Activated effector memory CD4-positive, alpha-beta T cell treated with anti-CD3 and anti-CD28 coated beads, Interleukin-2, amount 50 U/mL, for 16 hours (primary cell): Measurements from ENCODE around the gene PRSS38.

Experiments
- DNase-seq: peaks from one replicate; pipeline ENCODE4 v3.0.0-alpha.2; 2020

The PRSS38 gene

DNA sequence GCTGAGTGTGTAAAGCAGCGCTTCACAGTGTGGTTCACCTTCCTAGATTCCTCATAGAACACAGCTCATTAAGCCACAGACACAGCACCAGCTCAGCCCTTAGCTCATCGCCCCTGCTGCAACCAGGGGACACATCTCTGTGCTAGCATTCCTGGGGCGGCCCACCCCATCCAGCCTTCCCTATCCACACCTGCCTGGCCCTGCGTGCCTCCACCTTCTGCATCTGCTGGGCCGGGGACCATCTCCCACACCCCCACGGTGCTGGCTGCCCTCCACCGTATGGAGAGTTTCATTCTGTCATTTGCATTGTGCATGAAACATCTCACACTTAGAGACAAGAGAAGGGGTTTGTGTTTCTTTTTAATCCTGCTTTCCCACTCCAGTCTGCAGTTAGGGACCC lies 35.8 kb upstream of the PRSS38 start:
- DNase-seq = peak; percentile 46

DNA sequence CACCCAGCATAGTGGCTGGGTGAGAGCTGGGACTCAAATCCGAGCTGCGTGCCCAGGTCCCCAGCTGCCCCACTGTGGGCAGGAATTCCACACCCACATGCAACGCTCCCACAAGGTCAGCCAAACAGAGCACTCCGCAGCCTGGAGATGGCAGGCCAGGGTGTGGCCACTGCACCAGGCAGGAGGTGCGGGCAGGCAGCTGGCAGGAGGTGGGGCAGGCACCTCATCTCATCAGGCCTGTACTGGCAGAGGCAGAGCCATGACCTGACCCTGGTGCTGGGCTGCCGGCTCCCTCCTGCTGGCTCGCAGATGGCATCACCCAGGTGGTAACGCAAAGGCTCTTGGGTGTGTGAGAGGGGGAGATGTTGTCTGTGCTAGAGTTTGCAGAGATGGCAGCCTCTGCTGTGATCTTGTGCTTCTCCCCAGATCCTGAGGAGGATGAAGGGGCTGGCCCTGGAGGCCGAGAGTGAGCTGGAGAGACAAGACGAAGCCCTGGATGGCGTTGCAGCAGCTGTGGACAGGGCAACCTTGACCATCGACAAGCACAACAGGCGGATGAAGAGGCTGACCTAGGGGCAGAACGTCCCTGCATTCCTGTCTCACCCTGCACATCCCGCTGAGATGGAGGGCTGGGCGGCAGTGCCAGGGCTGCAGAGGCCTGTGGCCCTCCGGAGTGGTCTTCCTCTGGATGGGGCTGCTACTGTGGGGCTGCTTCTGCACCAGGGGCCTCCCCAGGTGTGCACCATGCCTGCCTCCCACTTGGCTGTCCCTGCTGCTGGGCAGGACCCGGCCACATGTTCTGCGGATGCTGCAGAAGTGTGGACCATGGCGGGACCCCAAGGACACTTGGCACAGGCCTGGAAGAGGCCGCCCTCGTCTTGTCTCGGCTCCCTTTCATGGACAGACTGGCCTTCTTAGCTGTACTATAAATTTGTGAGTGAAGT lies 35.1 kb upstream of the PRSS38 start:
- peak; percentile 55 for DNase-seq

DNA sequence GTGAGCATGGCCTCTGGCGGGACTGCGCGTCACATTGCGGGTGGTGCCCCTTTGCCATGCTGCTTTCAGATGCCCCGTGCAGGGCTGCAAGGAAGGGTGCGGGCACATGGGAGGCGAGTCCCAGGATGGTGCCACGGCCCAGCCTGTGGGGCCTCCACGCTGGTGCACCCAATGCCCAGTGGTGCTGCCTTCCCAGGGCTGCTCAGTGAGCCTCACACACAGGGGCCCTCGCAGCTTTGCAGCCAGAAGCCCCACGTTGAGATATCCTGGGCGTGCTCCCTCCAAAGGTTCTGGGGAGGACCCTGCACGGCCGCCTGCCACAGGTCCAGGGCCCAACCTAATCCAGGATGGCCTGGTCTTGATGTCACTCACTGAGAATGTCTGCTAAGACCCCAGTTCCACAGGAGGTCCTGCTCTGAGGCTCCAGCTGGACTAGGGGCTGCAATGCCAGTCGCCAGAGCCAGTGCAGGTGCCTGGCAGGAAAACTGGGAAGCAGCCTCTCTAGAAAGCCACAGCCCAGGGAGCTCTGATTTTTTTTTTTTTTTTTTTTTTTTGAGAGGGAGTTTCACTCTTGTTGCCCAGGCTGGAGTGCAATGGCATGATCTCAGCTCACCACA lies 34.1 kb upstream of the PRSS38 start:
- peak; percentile 62 for DNase-seq

DNA sequence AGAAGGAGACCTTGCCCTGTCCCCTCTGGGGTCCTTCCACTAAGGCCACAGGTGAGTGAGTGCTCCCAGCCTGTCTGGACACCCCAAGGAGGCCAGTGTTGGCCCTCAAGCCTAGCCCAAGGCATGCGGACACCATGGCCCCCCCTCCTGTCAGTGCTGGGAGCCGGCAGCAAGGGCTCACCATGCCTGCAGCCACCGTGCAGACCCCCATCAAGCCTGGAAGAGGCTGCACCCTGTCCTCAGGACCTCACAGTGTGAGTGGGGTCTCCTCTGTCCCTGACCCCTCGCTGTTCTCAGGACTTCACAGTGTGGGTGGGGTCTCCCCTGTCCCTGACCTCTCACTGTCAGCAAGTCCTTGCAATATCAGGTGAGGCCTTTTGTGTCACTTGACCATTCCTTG lies 33.2 kb upstream of the PRSS38 start:
- DNase-seq = peak; percentile 52

DNA sequence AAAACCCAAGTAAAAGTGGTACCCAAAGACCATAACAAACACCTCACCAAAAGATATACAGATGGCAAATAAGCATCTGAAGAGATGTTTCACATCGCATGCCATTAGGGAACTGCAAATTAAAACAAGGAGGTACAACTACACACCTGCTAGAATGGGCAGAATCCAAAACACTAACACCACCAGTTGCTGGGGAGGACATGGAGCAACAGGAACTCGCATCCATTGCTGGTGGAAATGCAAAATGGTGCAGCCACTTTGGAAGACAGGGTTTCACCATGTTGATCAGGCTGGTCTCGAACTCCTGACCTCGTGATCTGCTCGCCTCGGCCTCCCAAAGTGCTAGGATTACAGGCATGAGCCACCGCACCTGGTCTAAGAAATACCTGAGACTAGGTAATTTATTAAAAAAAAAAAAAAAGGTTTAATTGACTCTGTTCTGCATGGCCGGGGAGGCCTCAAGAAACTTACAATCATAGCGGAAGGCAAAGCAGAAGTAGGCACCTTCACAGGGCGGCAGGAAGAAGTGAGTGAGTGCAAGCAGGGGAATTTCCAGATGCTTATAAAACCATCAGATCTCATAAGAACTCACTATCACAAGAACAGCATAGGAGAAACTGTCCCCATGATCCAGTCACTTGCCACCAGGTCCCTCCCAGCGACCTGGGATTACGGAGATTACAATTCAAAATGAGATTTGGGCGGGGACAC lies 30.2 kb upstream of the PRSS38 start:
- DNase-seq = no peak

DNA sequence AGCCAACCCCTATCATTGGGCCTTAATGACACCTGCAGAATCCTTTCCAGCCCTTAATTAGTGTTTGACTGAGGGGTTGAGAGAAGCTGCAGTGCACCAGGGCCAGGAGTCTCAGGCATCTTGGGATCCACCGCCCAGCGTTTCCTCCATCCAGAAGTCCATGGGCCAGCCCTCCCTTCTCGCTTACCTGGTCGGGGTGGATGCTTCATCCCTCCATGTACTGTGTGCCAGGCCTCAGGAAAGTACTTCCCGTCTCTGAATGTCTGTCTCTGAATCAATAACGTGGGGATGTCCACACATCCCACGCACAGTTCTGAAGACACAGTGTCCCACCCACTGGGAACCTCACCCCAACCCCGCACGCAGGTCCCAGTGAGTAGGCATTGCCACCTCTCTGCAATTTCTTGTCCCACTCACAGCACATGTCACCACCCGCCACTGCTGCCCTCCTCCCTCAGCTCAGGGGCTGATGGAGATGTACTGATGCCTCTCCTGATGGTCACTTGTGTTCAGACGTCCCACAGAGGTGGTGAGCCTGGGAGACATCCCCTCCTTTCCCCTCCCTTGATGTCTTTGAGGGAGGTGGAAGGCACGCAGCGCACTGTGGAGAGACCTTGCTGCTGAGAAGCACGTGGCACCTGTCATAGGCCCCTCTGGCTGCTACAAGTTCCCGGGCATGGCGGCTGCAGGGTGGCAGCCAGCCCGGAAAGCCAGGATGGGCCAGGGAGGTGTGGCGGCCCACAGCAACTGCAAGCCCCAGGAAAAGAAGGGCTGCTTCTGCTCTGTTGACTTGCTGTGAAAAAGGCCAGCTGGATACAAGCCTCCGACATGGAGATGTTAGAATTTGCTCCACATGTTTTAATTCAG lies 29.4 kb upstream of the PRSS38 start:
- no peak for DNase-seq

DNA sequence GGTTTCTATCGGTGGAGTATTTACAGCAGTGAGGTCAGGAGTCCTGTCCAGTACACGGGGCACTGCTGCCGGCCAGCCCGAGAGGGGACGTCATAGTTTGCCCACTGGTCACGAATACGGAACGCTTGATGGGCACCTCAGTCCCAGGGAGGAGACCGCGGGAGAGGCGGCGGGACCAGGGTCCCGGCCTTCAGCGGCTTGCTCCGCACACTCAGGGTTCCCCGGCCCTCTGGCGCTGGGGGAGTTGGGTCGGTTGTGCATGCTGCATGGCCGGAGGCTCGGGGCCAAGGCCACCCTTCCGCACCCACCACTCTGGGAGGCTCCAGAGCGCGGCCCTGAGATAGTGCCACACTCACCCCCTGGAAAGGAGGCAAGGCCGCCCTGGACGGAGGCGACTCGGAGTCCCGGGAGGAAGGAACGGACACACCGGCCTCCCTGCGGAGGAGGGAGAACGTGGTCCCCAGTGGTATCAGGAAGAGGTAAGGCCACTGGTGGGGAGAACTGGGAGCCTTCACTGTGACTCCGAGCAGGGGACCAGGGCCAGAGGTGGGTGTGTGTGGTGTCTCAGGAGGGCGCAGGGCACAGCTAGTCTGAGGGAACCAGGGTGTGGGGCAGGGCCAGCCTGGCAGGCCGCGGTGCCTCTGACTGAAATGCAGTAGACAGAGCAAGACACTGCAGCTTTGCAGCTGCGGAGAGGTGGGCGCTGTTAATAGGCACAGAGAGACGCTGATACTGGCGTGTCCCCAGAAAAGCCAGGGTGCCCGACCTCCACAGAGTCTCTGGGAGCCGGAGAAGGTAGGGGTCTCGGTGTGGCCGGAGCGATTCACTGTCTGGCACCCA lies 28.6 kb upstream of the PRSS38 start:
- peak; percentile 65 for DNase-seq

DNA sequence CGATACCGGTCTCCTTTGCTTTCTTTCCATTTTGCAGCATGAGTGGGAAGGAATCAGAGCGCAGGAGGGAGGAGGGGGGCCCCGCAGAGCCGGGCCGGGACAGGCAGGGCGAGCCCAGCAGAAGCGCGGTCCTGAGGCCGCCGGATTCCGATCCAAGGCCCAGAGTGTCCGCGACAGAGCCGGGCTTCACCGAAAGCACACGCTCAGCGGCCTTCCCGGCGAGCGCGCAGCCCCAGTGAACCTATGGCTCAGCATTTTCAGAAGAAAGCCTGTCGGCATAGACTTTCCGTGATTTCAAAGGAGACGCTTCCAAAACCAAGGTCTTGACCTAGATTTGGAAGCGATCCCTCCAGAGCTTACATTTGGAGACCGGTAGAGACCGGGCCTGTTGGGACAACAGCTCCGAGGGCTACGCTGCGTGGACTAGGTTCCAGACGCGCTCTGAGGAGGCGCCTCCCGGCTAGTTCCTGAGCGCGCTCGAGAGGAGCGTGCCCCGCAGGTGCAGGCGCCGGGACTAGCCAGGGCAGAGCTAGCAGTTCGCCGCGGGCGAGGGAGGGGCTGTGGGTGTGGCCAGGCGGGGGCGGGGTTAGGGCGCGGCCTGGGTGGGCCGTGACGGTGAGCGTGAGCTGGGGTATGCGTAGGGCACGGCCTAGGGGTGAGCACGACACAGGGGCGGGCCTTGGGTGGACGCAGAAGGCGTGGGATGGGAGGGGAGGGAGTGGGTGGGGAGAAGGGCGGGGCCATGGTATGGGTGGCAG lies 27.8 kb upstream of the PRSS38 start:
- DNase-seq = peak; percentile 97

DNA sequence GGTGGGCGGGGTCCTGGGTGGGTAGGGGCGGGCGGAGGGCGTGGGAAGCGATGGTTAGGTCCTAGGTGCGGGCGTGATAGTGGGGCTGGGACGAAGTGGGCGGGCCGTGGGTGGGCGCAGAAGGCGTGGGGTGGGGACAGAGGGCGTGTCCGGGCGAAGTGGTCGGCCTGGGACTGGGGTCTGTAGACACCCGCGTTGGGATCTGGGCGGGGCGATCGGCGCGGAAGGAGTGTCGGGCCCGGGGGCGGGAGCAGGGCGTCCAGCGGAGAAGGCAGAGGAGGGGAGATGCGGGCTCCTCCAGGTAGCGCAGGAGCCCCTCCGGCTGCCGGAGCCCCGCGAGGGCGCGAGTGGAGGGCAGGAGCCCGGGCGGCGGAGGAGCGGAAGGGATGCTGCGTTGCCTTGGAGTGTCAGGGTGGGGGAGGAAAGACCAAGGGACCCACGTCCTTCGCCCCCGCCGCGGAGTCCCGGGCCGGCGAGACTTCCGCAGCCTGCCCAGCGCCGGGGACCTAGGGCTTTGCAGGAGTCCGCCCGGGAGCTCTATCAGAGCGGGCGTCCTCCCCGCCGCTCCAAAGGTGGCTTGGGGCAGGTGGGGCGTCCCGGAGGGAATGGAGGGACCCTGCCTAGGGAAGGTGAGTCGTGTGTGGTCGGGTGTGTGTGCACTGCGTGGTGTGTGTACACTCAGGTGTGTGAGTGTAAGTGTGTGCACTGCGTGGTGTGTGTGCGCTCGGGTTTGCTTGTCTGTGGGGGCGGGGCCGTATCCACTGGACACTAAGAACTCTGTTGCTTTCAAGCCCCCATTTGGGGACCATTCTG lies 27.0 kb upstream of the PRSS38 start:
- peak; percentile 92 for DNase-seq

DNA sequence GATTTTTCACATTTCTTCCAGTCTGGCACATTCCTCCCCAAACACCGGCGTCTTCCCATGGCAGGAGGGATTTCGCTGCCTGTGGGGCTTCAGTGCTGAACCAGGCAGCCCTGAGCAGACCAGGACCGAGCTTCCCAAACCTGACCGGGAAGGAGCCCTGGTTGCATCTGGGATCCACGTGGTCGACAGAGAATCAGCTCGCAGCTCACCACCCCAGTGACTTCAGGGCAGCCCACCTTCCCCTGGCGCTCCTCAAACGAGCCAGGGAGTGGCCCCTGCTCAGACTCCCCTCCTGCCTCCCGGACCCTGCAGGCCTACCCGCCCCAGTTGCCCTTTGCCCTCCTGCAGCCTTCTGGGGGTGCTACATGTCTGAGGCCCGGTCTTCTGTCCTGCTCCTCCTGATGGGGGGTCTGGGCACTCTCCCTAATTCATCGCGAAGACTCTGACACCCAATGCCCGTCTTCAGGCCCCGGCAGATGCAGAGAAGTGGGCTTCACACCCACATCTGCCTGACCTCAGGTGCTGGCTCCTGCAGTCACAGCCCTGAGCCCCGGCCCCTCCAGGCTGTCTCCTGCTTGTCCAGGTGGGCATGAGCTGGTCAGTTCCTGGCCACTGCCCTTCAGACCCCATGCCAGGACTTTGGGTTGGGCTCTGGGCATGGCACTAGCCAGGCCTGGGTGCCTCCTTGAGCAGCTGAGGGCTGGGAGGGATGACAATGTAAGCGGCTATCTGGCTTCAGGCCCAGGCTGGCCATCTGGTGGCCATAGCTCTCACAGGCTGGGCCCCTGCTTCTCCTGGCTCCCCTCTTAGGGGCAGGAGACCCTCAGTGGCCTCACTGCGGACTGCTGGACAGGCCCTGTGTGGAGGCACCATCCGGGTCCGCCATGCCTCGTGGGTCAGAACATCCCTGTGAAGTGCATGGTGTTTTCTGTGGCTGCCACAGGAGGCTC lies 26.1 kb upstream of the PRSS38 start:
- DNase-seq = peak; percentile 64

DNA sequence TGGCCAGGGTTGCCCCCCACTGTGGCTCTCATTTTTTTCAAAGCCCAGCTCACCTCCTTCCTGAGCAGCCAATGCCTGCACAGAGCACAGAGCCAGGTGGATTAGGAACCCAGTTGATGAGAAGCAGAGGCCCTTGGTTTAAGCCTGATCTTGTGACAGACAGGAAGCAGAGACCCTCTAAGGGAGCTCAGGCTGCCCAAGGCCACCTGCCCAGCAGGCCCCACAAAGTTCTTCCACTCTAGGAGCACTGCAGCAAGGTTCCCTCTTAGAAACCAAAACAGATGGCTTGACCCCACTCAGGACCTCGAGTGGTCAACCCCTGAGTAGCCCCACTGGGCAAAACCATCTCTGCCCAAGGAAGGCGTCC lies 25.5 kb upstream of the PRSS38 start:
- DNase-seq = no peak

DNA sequence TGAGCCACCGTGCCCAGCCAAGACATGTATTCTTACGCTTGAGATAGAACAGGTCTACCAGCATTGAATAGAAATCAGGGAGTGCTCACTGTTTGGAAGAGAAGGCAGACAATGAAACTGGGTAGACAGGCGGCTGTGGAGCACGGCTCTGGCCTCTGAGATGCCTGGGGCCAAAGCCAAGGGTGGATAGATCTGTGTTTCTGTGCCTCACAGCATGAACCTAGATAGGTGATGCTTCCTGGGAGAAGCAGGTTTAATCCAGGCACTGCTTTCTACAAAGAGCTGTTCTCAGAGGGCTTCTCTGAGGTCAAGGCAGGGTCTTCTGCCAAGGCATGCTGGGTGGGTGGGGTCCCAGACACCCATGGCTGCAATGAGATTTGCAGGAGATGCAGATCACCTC lies 24.6 kb upstream of the PRSS38 start:
- no peak for DNase-seq

DNA sequence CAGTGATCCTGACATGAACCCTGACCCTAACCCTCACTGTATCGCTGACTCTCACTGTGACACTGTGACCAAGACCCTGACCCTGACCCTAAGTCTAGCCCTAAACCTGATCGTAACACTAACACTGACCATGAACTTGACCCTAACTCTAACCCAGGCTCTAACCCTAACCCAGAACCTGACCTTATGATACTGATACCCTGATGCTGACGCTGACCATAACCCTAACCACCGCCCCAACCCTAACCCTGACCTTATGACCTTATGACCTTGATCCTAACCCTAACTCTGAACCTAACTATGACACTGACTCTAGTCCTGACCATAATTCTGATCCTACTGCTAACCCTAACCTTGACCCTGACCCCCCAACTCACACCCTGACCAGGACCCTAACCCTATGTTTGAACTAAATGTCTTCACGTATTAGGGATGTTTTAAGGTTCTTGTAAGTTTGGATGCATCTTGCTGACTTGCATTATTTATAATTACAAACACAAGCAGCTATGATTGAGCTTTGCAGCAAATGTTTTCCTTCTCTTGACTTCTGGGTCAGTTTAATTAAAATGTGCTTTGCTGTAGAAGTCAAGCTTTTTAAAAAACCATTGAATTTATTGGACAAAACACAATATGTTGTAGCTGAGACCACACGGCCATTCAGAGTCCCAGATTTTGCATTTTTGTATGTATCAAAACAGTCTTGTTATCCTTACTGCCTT lies 23.9 kb upstream of the PRSS38 start:
- no peak for DNase-seq

DNA sequence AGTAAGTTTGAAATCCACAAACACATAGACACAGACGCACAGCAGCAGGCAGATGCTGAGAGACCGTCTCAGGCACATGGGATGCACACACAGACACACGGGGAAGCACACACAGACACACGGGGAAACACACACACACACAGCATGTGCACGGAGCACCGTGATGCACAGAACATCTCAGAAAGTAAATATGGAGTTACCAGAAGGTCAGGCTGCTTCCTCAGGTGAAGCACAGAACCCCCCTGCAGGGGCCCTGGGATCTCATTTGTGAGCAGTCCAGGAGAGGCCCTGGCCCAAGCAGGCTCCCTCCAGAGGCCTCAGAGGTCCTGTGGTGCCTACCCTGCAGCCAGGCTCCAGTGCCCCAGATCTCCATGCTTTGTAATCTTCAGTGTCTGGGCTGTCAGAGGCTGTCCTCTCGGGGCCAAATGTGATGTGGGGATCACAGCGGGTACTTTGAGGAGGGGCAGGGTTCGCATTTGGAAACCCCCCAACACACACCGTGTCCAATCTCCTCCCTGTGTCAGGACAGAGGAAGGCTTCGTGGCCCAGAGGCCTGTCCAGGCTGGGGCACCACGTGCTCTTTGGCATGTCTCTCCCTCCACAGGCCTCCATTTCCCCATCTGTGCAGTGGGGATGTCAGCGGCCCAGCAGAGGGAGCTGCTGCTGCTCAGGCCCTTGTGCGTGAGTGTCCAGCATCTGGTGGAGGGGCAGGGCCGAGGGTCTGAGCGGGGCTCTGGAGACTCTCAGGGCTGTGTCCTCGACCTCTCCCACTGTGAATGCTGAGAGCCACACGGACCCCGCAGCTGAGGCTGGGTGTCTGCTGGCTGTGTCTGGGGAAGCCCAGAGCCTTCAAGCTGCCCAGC lies 23.0 kb upstream of the PRSS38 start:
- DNase-seq = peak; percentile 61

DNA sequence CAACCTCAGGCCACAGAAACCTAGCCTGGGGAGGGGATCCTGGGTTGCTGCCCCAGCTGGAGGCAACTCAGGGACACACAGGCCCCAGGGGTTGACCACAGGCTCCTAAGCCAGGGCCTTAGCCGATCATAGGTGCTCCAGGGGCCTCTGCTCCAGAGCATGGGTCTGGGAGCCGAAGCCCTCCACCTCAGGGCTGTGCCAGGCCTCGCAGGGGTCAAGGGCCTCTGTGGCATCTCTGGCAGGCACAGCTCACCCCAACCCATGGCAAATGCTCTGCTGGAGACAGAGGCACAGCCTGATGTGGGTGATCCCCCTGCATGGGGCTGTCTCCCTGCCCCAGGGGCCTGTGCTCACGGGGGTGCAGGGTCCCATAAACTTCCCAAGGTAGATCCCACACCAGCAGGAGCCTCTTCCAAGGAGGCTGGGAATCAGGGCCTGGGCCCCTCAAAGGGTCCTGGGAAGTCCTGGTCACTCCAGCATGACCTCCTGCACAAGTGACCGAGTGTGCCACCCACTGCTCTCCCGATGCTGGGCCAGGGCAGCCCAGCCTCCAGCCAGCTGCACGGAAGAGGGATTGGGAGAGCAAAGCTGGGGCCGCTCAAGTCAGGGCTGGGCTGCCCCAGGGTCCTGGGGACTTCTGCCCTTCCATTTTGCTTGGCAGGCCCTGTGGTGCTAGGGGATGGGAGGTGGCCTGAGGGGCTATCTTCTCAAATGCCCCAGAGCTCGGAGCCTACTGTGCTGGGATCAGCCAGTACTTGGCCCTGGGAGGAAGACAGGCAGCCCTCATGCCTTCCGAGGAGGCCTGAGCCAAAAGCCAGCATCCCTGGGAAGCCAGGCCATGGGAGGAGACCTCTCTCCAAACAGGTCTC lies 22.2 kb upstream of the PRSS38 start:
- DNase-seq = no peak
